ENCODE results near the gene C4orf33.
"Not testable (repeated sequence)": the region's sequence is repeated elsewhere in the genome, so short reads cannot be mapped to it uniquely, and the experiment has no call there.

Gene C4orf33

DNA sequence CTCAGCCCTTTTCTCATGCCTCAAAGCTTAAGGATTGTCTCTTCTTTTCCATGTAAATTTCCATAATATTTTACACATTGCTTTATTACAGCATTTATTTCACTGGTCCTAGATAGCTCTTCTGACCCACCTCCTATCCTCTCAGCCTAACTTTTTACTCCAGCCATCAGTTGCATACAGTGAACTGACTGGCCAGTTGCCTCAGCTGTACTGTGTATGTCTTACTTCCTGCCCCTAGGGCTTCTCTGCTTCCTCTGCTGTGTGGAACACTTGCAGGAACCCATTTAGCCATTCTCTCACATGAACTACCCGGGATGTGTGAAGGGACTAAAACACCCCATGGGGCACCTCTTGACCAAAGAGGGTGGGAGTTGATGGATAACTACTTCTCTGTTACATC is 18.0 kb downstream of the C4orf33 start:
- DNase-seq (ENCODE audit: low read depth), result no peak
- TF ChIP-seq, protein P1, sequence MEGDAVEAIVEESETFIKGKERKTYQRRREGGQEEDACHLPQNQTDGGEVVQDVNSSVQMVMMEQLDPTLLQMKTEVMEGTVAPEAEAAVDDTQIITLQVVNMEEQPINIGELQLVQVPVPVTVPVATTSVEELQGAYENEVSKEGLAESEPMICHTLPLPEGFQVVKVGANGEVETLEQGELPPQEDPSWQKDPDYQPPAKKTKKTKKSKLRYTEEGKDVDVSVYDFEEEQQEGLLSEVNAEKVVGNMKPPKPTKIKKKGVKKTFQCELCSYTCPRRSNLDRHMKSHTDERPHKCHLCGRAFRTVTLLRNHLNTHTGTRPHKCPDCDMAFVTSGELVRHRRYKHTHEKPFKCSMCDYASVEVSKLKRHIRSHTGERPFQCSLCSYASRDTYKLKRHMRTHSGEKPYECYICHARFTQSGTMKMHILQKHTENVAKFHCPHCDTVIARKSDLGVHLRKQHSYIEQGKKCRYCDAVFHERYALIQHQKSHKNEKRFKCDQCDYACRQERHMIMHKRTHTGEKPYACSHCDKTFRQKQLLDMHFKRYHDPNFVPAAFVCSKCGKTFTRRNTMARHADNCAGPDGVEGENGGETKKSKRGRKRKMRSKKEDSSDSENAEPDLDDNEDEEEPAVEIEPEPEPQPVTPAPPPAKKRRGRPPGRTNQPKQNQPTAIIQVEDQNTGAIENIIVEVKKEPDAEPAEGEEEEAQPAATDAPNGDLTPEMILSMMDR (IDR thresholded peaks at IDR 0.05; ENCODE audit: insufficient read depth, low read depth, low read length, missing control alignments), result no peak
- H3K4me3 ChIP-seq (ENCODE audit: low read depth, low read length), result no peak overlapping the region

DNA sequence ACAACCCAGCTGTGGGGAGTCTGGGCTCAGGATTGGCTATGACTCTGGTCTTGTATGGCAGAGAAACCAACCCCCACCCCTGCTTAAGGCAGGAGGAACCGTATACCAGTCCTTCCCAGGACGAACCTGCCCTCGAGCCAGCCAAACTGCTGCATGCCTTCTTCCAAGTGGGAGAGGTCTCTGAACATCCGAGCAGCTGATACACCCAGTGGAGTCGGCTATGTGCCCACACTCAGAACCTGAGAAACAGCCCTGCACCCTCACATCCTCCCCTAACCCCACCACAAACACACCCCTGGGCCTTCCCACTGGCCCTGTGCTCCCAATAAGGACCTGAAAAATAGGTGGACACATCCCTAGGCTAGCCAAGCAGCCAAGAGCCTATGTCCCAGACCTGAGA is 21.8 kb downstream of the C4orf33 start:
- H3K4me3 ChIP-seq (ENCODE audit: low read depth, low read length), result no peak overlapping the region
- no peak for DNase-seq (ENCODE audit: low read depth)
- TF ChIP-seq, protein P1 (IDR thresholded peaks at IDR 0.05; ENCODE audit: insufficient read depth, low read depth, low read length, missing control alignments), result no peak

DNA sequence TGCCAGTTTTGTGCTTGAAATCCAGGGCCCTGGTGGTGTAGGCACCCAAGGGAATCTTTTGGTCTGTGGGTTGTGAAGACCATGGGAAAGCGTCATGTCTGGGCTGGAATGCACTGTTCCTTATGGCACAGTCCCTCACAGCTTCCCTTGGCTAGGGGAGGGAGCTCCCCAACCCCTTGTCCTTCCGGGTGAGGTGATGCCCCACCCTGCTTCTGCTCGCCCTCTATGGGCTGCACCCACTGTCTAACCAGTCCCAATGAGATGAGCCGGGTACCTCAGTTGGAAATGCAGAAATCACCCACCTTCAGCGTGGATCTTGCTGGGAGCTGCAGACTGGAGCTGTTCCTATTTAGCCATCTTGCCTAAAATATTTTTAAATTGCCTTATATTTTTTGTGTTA is 30.7 kb downstream of the C4orf33 start:
- not testable (repeated sequence) for H3K4me3 ChIP-seq (ENCODE audit: low read depth, low read length); DNase-seq (ENCODE audit: low read depth)

DNA sequence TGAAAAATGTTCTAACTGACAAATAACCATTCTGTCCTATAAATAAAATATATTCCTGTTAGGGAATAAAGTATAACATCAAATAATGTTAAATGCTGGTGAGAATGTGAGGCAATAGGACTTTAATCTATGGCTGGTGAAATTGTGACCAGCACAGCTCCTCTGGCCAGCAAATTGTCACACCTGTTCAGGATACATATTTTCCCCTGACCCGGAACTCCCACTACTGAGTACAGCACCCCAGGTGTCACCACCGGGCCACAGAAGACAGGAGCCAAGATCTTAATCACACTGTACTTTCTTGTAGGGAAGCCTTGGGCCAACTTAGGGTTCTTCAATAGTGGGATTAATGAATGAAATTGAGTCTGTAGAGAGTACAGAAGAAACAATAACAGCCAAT is 33.2 kb downstream of the C4orf33 start:
- TF ChIP-seq, protein P1 (IDR thresholded peaks at IDR 0.05; ENCODE audit: insufficient read depth, low read depth, low read length, missing control alignments), result no peak
- no peak overlapping the region for H3K4me3 ChIP-seq (ENCODE audit: low read depth, low read length)
- no peak for DNase-seq (ENCODE audit: low read depth)

DNA sequence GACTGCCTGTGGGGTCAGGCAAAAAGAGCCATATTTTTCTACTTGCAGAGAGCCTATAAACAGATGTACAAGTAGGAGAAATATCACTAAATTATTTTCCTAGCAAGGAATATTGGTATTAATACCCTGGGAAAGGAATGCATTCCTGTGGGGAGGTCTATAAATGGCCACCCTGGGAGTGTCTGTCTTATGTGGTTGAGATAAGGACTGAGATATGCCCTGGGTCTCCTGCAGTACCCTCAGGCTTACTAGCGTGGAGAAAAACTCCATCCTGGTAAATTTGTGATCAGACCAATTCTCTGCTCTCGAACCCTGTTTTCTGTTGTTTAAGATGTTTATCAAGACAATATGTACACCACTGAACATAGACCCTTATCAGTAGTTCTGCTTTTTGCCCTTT is 35.4 kb downstream of the C4orf33 start:
- no peak for DNase-seq (ENCODE audit: low read depth)
- TF ChIP-seq, protein P1 (IDR thresholded peaks at IDR 0.05; ENCODE audit: insufficient read depth, low read depth, low read length, missing control alignments), result no peak
- no peak overlapping the region for H3K4me3 ChIP-seq (ENCODE audit: low read depth, low read length)

DNA sequence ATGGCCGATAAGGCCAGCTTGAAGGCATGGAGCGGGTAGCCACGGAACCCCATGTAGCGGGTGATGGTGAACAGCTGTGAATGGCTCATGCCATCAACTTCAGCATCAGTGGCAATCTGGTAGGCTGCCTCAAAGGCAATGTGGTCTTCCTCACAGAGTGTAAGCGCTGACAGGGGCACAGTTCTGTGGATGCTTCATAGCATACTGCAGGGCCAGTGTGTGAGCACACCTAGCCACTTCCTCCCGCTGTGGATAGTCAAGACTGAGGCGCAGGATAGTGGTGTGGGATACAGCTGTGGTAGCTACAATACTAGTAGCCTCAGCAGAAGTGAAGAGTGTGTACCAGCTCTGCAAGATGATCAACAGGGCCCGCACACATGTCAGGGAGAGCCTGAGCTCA is 40.5 kb downstream of the C4orf33 start:
- TF ChIP-seq, protein P1 (IDR thresholded peaks at IDR 0.05; ENCODE audit: insufficient read depth, low read depth, low read length, missing control alignments), result no peak
- DNase-seq (ENCODE audit: low read depth), result no peak
- H3K4me3 ChIP-seq (ENCODE audit: low read depth, low read length), result no peak overlapping the region

DNA sequence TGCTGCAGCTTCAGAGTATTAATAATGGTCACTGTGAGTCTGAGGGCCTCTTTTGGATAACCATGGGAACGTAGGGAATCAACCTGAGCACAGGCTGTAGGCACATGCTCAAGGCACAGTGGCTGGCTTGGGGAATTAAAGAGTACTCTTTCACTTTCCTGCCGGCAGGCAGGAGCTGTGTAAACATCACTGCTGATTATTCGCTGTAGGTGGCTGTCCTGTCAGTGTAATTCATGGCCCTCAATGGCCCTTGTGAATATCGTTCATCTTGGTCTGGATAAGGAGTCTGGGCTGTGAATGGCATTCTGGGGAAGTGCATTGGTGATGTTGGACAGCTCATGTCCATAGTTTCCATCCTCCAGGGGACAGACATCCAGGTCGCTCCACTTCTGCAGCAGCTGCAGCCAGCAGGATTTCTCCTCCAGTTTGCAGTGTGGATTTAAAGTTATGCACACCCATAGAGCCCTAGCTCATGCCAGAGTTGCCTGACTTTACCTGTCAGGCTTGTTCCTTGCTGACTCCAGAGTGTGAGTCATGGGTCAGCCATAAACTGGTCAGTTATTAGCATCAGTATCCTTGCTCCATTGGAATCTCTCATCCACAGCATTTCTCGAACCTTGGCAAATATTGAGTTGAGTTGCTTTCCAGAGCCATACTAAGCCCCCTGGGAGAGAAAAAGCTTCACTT is 43.0 kb downstream of the C4orf33 start:
- no peak for DNase-seq (ENCODE audit: low read depth)
- TF ChIP-seq, protein P1 (IDR thresholded peaks at IDR 0.05; ENCODE audit: insufficient read depth, low read depth, low read length, missing control alignments), result no peak
- no peak overlapping the region for H3K4me3 ChIP-seq (ENCODE audit: low read depth, low read length)

All from GM12865 (cell line).